ENCODE measurements around the gene GALC.

GRCh38 chr14:87916886-87917275 is 76.1 kb downstream of the GALC start:
- TF ChIP-seq POLR2A (IDR thresholded peaks at IDR 0.05; ENCODE audit: low read length): no peak
- no peak for TF ChIP-seq GATA1 (IDR thresholded peaks at IDR 0.05; ENCODE audit: low read depth, low read length)
